GF-D8 (cell line): ENCODE results near the gene CCDC12.
"Not testable (repeated sequence)": the region's sequence is repeated elsewhere in the genome, so short reads cannot be mapped to it uniquely, and the experiment has no call there.

Experiments
- DNase-seq: peaks from one replicate; lab custom pipeline; 2025; lab: John Stamatoyannopoulos, UW

The CCDC12 gene

GRCh38 chr3:46922871-46923558, 53.5 kb downstream of the CCDC12 start:
- no peak for DNase-seq

- DNase-seq: no peak
Measured at GRCh38 chr3:46922426-46922825, 54.1 kb downstream of the CCDC12 start.

DNA sequence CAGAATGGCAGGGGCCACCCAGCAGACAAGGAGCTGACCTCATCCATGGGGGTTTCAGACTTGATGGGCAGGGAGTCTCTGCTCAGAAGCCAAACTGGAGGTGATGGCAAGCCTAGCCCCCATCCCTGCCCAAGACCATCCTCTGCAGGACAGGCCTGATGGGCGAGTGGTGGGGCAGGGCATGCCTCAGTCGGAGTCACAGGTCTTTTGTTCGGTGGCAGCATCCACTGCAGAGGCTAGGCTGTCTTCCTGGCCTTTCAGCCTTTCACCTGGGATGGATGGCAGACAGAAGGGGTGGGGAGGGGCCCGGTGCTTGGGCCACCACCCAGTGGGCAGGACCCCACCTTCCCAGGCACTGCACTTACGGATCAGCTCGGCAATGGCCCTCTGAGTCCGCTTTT, 54.7 kb downstream of the CCDC12 start:
- DNase-seq: no peak

- no peak for DNase-seq
Measured at GRCh38 chr3:46921041-46921440, 55.5 kb downstream of the CCDC12 start.

DNA sequence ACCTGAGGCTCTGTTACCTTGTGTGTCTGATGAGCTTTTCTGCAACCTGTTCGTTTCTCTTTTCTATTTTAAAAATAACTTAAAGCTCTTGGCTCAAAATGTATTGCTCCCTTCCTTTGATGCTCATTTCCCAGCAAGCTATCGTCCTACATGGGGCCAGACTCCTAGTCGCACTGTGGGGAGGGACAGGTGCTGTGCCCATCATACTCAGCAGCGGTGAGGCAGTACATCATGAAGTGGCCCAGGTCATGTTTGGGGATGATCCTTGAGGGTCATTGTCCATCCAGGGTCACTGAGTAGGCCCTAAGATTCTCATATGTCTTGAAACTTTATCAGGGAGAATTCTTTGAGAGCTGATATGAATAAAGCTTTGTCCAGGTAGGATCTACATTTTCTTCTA, 57.9 kb downstream of the CCDC12 start:
- no peak for DNase-seq

GRCh38 chr3:46918202-46918601, 58.3 kb downstream of the CCDC12 start:
- DNase-seq: no peak

- no peak for DNase-seq
Measured at GRCh38 chr3:46917257-46917656, 59.3 kb downstream of the CCDC12 start.

DNA sequence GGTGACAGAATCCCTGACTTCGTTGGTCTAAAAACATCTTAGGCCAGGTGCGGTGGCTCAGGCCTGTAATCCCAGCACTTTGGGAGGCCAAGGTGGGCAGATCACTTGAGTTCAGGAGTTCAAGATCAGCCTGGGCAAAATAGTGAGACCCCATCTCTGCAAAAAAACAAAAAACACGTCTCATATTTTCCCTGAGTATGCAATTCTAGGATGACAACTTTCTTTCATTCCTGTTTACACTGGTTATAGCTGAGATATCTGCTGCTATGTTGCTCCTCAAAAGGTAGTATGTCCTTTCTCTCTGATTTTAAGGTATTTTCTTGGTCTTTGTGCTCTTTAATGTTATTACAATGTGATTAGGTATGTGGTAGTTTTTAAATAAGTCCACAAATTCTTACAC, 59.7 kb downstream of the CCDC12 start:
- no peak for DNase-seq

- no peak for DNase-seq
Measured at GRCh38 chr3:46916278-46916677, 60.3 kb downstream of the CCDC12 start.

- no peak for DNase-seq
Measured at GRCh38 chr3:46915297-46915822, 61.2 kb downstream of the CCDC12 start.

- DNase-seq: no peak
Measured at GRCh38 chr3:46914849-46915248, 61.7 kb downstream of the CCDC12 start.

DNA sequence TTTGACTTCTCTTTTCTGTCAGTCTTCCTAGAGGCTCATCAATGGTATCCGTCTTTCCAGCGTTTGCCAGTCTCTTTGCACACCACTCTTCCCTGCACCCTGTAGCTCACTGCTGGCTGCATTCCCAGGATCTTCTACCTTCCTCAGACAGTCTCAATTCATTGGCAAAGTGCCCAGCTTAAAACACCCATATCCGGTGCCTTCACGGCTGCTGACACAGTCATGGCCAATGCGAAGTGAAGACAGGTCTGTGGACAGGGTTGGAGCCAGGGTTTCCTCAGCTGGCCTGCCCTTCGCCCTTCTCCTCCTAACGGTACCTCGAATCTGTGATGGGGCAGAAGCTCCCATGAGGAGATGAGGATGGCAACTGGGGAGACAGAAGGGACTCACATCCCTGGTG, 62.9 kb downstream of the CCDC12 start:
- DNase-seq: no peak

GRCh38 chr3:46912986-46913385, 63.6 kb downstream of the CCDC12 start:
- DNase-seq: no peak

- not testable (repeated sequence) for DNase-seq
Measured at GRCh38 chr3:46910914-46911313, 65.6 kb downstream of the CCDC12 start.

DNA sequence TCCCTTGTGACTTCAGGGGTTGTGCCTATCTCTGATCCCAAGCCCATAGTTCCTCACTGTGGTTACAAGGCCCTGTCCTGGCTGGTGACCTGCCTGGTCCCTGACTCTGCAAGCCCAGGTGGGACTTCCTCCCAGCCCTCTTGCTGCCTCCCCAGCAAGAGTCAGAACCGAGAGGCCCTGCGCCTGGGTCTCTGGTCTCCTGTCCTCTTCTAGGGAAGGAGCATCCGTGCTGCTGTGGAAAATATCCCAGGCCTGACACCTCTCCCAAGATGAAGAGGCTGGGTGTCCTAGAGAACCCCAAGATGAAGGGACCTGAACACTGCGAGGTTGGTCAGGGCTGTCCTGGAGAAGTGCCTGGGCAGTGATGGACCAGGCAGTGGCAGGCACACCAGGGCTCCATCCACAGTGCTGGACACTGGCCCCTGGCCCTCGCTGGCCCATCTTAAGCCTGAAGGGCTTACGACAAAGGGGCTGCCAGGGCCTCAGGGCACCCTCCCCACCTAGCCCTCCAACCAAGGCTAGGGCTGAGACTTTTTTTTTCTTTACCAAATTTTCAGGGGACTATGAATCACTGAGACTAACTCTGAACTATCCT, 66.3 kb downstream of the CCDC12 start:
- no peak for DNase-seq

GRCh38 chr3:46909535-46910161, 66.9 kb downstream of the CCDC12 start:
- DNase-seq: peak; percentile 29

- DNase-seq: no peak
Measured at GRCh38 chr3:46908986-46909534, 67.5 kb downstream of the CCDC12 start.

GRCh38 chr3:46908294-46908985, 68.1 kb downstream of the CCDC12 start:
- DNase-seq: no peak

- no peak for DNase-seq
Measured at GRCh38 chr3:46907960-46908293, 68.6 kb downstream of the CCDC12 start.

DNA sequence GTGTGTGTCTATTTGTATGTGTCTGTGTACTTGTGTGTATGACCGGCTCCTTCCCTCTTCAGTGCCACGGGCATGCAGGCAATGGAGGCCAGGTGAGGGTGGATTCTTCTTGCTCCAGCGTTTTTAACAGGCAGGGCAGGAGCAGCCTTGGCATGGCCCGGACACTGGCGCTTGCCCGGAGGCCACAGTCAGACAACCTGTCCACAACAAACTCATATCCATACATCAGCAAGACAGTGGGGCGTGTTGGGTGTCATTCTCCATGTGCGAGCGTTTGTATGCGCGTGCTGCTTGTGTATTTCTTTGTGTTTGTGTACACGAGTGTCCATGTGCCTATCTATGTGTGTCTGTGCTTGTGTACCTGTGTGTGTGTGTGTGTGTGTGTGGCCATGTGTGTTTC, 69.3 kb downstream of the CCDC12 start:
- no peak for DNase-seq

- DNase-seq: no peak
Measured at GRCh38 chr3:46906471-46907058, 70.0 kb downstream of the CCDC12 start.
